Measurements from ENCODE around the gene CALML3.
"Not testable (repeated sequence)": the region's sequence is repeated elsewhere in the genome, so short reads cannot be mapped to it uniquely, and the experiment has no call there.

CALML3 gene

DNA sequence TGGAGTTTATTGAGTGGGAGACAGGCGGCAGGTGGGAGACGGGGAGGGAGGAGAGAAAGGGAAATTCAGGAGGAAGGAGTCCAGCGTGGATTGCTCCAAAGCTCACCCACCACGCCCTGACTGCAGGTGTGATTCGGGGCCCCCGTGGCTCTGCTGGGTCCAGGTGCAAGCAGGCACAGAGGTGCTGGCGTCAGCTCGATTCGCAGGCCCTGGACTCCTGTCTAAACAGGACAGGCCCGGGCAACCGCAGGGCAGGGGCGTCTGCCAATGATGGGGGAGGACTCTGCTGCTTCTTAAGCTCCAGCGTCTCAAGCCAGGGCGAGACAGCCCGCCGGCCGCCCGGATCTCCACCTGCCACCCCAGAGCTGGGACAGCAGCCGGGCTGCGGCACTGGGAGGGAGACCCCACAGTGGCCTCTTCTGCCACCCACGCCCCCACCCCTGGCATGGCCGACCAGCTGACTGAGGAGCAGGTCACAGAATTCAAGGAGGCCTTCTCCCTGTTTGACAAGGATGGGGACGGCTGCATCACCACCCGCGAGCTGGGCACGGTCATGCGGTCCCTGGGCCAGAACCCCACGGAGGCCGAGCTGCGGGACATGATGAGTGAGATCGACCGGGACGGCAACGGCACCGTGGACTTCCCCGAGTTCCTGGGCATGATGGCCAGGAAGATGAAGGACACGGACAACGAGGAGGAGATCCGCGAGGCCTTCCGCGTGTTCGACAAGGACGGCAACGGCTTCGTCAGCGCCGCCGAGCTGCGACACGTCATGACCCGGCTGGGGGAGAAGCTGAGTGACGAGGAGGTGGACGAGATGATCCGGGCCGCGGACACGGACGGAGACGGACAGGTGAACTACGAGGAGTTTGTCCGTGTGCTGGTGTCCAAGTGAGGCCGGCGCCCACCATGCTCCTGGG lies at the start of gene CALML3:
Gene CALML3, plus strand, starts transcription at position 321 of the 920 bp plus-strand sequence. Its CDS starts 125 bp downstream, at position 446.
- in situ Hi-C loops (cut with HindIII; ENCODE audit: low sequenced_read_pairs) = no loop called here

DNA sequence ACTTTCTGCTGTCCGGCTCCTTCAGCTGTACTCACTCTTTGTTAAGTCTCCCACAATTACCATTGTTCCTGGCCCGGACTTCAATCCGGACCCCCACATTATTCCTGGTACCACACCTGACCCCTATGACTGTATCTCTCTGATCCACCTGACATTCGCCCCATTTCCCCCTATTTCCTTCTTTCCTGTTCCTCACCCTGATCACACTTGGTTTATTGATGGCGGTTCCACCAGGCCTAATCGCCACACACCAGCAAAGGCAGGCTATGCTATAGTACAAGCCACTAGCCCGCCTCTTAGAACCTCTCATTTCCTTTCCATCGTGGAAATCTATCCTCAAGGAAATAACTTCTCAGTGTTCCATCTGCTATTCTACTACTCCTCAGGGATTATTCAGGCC lies 49.7 kb upstream of the CALML3 start:
- in situ Hi-C loops (cut with HindIII; ENCODE audit: low sequenced_read_pairs) = not testable (repeated sequence)

DNA sequence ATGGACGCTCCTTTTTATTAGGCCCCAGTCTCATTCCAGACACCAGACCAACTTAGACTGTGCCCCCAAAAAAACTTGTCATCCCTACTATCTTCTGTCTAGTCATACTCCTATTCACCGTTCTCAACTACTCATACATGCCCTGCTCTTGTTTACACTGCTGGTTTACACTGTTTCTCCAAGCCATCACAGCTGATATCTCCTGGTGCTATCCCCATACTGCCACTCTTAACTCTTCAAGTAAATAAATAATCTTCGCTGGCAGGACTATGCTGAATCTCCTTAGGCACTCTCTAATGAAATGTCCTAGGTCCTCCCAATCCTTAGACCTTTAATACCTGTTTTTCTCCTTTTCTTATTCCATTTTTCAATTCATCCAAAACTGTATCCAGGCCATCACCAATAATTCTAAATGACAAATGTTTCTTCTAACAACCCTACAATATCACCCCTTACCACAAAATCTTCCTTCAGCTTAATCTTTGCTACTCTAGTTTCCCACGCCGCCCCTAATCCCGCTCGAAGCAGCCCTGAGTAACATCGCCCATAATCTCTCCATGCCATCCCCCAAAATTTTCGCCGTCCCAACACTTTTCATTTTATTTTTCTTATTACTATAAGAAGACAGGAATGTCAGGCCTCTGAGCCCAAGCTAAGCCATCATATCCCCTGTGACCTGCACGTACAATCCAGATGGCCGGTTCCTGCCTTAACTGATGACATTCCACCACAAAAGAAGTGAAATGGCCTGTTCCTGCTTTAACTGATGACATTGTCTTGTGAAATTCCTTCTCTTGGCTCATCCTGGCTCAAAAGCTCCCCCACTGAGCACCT lies 48.6 kb upstream of the CALML3 start:
- in situ Hi-C loops (cut with HindIII; ENCODE audit: low sequenced_read_pairs) = not testable (repeated sequence)

DNA sequence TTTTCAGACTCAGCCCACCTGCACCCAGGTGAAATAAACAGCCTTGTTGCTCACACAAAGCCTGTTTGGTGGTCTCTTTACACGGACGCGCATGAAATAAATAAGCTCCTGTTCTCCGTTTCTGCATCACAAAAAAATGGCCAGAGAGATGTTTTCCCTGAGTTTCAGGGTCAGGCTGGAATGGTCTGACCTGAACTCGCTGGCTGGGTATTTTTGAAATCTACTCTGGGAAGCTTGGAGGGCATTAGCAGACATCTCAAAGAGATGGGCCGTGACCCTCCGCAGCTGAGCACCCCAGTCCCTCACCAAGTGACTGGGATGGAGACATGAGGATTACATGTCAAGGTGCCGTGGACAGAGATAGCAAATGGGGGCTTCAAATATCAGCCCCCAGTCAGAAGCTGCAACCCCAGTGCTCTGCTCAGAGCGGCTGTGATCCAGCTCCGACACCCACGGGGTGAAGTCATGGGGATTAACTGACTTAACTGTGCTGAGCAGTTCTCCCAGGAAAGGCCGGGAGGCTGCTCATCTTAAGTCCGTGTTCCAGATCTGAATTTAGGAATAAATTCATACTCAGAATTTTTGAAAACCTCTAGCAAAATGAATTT lies 47.7 kb upstream of the CALML3 start:
- in situ Hi-C loops (cut with HindIII; ENCODE audit: low sequenced_read_pairs) = no loop called here

DNA sequence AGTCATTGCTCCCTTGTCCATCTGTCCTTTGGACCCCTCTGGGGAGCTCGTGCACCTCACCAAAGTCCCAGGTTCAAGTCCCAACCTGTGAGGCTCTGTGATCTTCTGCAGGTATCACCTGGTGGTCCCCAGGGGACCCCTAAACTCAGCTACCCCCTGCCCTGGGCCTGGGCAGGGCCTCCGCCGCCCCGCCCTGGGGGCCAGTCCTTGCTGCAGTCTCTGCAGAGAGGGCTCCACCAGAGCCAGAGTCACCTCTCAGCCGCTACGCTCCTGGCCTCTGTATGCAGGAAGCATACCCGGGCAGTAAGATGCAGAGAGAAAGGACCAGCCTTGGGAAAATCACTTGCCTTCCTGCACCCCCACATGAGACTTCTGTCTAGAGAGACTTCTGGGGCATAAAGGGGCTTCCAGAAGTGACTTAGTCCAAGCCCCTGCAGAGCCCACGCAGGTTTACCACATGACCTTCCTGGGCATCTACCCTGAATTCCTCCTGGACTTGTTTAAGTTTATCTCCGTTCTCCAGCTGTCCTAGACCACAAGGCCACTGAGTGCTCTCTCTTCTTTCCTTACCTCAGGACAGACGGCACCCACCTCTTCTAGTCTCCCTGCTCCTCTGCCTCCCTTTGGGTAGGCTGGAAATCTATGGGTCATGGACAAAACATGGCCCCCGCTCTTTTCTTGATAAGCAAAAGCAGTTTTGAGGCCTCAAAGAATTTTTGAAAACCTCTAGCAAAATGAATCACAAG lies 46.6 kb upstream of the CALML3 start:
- in situ Hi-C loops (cut with HindIII; ENCODE audit: low sequenced_read_pairs) = no loop called here

DNA sequence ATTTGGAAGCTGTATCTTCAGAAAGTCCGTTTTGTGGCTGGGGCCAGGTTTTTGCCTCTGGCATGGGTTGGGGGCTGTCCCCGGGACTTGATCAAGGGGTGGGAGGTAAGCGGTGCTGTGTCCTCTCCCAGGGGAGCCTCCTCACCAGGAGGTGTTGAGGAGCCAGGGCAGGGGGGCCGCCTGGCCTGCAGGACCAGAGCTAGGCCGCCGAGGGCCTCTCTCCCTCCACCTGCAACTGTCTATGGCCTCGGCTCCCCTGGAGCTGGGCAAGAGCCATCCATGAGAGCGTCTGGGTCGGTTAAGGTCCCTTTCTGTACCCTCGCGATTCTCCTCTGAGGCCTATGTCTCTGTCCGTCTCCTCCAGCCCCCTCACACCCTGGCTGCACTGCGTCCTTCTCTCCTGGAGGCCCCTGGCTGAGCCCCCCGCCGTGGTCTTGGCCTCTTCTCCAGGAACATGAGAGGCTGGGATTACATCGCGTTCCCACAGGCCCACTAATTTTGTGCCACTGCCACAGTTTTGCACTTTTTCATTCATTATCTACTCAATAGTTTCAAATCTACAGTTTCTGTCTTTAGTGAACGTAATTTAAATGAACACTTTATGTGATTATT lies 46.0 kb upstream of the CALML3 start:
- in situ Hi-C loops (cut with HindIII; ENCODE audit: low sequenced_read_pairs) = no loop called here

DNA sequence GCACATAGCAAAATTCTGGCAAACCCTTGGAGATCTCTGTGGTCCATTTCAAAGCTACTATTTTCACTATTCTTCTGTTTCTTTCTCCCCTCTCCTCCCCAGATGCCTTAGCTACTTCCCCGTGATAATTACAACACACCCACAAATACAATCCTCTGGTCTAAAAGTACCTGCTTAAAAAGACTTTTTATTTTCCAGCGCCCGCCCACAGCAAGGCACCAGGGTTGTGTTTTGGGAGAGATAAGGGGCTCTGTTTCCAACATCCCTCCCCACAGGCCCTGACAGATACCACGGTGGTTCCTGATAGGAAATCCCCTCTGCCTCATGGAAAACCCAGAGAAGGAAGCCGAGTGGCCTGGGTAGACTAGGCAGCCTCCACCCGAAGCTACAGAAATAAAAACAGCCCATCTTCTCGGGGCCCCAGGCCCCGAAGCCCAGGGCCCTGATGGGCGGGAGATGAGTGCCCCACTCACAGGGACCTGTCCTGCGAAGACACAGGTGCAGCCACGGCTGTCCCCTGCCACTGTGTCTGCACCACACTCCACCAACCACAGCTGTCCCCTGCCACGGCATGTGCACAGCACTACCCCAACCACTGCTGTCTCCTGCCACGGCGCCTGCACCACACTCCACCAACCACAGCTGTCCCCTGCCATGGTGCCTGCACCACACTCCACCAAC lies 45.1 kb upstream of the CALML3 start:
- in situ Hi-C loops (cut with HindIII; ENCODE audit: low sequenced_read_pairs) = no loop called here

DNA sequence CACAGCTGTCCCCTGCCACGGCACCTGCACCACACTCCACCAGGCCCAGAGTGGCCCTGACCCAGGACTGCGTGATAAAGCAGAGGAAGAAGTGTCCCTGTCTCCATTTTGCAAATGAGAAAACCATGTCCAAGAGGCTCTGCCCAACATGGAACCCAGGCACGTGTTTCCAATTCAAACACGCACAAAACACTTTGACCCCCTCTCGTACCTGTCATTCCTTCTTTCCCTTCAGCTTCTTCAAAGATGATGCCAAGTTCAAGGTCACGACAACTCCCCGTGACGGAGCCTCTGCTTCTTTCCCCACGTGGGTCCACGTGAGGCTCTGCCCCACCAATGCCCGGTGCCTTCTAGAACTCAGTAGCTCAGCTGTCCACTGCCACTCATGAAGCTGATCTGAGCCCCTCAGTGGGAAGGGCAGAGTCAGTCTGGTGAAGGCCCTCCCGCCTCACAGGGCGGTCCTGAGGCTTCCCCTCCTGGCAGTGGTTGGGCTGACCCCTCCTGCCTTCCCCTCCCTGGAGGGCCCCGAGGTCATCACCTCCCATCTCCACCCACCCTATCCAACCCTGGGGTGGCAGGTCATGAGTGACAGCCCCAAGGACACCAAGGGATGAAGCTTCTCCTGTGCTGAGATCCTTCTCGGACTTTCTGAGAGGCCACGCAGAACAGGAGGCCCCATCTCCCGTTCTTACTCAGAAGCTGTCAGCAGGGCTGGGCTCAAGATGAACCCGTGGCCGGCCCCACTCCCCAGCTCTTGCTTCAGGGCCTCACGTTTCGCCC lies 44.4 kb upstream of the CALML3 start:
- in situ Hi-C loops (cut with HindIII; ENCODE audit: low sequenced_read_pairs) = no loop called here

DNA sequence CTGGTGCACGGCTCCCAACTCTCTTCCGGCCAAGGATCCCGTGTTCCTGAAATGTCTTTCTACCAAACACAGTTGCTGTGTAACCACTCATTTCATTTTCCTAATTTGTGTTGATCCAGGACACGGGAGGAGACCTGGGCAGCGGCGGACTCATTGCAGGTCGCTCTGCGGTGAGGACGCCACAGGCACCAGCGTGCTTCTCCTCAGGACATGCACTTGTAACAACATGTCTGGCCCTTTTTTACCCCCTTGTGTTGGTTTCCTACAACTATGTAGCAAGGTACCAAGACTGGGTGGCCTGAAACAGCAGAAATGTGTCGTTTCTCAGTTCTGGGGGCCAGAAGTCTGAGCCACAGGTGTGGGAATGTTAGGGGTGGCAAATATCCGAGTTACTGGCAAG lies 43.6 kb upstream of the CALML3 start:
- in situ Hi-C loops (cut with HindIII; ENCODE audit: low sequenced_read_pairs) = no loop called here

DNA sequence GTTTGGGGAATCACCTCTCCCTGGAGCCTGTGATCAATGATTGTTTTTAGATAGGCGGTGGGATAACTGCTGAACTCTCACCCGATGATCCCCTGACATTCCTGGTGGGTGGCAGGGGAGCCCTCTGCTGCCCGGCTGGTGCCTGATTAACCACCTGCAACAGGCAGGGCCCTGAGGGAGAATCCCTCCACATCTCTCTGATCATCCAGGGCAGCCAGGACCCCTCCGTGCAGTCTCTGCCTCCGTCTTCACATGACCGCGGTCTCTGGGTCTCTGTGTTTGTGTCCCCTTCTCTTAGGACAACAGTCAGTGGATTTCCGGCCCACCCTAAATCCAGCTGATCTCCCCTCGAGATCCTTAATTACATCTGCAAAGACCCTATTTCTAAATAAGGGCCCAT lies 42.7 kb upstream of the CALML3 start:
- in situ Hi-C loops (cut with HindIII; ENCODE audit: low sequenced_read_pairs) = no loop called here

DNA sequence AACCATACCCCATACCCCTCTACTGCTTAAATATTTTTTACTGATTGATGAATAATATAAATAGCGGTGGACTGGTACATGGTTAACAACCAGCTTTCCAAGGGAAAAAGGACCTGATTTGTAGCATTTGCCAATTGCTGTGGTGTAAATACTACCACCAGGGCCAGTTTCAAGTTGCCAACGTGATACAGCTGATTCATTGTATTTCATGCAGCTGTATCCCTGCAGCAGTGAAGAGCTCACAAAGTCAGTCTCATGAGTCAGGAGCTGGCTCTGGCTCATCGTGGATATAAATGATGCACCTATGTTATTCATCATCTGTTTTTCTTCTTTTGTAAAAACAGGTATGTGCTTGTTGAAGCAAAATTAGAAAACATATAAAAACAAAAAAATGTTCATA lies 40.6 kb upstream of the CALML3 start:
- in situ Hi-C loops (cut with HindIII; ENCODE audit: low sequenced_read_pairs) = no loop called here

DNA sequence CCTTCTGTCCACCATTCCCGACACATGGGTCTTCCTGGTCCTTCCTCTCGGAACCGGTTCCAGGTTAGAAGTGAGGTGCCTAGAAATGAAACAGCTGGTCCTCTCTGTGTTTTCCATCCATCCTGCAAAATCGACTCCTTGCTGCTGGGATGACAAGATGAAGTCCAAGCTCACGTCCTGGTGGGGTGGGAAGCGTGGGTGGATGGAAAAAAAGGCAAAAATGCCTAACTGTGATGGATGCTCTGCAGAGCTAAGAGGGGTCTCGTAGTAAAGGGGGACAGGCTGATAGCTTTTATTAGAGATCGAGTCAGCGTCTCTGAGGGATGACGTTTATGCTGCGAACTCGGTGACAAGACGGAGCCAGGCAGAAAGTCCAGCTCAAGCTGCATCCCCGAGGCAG lies 39.5 kb upstream of the CALML3 start:
- in situ Hi-C loops (cut with HindIII; ENCODE audit: low sequenced_read_pairs) = no loop called here

DNA sequence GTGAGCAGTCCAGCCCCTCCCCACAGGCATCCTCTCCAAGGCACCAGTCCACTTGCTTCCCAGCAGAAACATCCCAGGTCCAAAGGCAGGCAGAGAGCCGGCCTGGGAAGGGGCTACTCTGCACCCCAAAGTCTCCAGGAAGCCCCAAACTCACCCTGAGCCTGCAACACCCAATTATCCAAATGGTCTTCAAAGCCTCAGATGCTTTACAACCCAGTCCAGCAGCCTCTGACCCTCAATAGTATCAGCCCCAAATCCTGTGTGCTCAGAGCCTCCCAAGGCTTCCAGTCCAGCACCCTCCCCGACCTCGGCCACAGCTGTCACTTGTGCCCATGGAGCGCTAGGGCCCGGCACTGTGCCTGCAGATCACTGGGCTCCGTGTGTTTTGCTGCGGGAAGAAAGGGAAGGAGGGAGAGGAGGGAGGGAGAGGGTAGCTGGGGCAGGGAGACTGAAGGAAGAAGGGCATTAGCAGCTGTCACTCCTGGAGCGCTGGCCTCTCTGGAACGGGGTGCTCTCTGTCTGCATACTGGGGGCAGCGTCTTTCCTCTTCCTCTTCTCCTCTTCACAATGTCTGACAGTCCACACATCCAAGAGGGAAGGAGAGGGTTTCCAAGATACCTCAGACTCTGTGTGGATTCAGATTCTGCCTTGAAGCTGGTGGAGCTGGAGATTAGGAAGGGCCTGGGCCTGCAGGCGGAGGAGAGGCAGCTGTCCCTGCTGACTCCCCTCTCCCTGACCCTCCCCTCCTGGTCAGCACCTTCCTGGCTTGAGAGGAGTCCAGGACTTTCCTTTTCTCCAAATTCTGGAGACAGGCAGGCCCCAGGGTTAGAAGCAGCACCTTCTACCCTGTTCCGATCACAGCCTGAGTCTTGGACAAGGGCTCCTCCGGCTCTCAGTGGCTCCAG lies 38.6 kb upstream of the CALML3 start:
- in situ Hi-C loops (cut with HindIII; ENCODE audit: low sequenced_read_pairs) = no loop called here

DNA sequence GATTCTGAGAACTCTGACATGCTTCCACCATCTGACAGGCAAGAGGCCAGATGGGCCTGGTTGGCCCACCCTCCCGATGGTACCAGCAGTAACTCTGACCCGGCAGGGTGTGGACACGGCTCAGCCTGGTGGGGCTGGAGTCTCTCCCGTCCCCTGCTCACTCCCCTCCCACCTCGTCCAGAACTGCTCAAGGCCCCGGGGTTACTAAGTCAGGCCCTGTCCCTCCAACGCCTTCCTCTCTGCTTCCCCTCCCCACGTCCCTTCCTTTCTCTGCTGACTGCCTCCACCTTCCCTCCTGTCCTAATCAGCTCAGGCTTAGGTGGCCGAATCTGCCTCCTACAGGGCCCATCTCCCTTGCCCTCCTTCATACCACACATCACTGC lies 37.9 kb upstream of the CALML3 start:
- in situ Hi-C loops (cut with HindIII; ENCODE audit: low sequenced_read_pairs) = no loop called here

DNA sequence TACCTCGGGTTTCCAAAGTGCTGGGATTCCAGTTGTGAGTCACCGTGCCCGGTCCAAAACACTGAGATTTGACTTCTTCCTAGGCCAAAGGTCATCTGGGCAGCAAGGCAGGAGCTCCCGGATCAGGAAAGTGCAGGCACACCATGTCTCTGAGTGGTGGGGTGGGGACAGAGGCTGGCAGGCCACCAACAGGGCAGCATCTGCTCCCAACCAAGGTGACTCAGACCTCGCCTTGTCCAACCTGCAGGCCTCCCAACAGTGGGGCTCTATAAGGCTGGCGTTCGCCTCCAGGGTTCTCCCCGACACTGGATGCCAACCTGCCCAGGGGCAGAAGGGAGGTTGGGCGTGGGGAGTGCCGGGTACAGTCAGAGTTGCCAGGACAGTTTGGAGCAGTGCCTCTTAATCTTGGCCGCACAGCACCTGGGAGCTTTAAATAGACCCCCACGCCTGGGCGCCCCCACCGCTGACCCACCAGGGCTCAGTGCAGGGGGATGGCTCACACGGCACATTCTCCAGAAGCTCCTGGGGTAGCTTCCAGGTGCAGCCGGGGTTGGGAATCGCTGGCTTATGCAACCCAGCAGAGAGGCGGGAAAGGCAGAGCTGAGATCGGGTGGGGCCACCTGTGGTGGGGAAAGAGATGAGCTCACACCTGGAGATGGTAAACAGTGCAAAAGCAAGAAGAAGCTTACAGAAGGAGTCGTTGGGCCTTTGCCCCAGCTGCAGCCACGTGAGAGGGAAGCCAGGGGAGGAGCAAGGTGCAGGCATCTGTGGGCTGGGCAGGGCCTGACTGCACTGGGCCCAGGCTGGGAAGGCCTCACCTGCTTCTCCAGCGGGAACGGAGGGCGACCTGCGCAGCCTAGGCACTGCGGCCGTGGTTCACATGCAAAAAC lies 36.2 kb upstream of the CALML3 start:
- in situ Hi-C loops (cut with HindIII; ENCODE audit: low sequenced_read_pairs) = no loop called here

DNA sequence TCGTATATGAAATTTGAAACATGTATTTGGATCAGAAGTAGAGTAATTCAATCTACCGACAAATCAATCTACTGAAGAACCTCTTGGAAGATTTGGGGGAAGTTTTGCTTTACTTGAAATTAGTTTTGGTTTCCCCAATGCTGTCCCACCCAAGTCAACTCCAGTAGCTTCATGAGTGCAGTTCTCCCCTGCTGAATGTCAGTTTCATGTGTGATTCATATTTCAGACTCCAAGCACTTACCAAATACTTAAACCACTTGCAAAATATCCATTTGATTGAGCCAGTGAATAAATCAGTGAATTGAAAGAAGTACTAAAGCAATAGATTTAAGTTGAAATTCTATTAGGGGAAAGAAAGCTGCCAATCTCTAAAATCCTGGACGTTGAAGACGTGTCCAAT lies 34.7 kb upstream of the CALML3 start:
- in situ Hi-C loops (cut with HindIII; ENCODE audit: low sequenced_read_pairs) = loop anchor here (10.0 kb wide), 1 partner anchor 65 kb away; no protein-coding TSS in a partner anchor

All from DLD1 (cell line).